Lung microvascular endothelial cell (primary cell): ENCODE data around the gene ATP8A2. TPM values are rescaled to one million over a fixed set of nuclear protein-coding genes. Genes with fewer than 3 reads are reported as not detected.
A peak's percentile ranks its signal among the peaks of the same experiment; 100 is the strongest.
"Not testable (repeated sequence)": the region's sequence is repeated elsewhere in the genome, so short reads cannot be mapped to it uniquely, and the experiment has no call there.

Experiments
- DNase-seq, 2 donors: peaks; one replicate each; pipeline versions ENCODE4 v3.0.0 to v3.0.0-alpha.2; 2010; ENCODE audit warnings: low read depth in 2 of 2
- total RNA-seq: library from RNA; depleted of rRNA; stranded (reverse); fragments of >200 nt; gene quantifications from 2 replicates; pipeline ENCODE4 v1.2.1, GENCODE V29; 2014

Gene ATP8A2
- total RNA-seq, 1 donor from 2014 or later: under 0.01 TPM

- not testable (repeated sequence) for DNase-seq
Measured at GRCh38 chr13:25954943-25955342, 583.2 kb downstream of the ATP8A2 start.

GRCh38 chr13:25958986-25959385 lies 587.2 kb downstream of the ATP8A2 start:
- DNase-seq: no peak

- DNase-seq: no peak
Measured at GRCh38 chr13:25961294-25961693, 589.5 kb downstream of the ATP8A2 start.

DNA sequence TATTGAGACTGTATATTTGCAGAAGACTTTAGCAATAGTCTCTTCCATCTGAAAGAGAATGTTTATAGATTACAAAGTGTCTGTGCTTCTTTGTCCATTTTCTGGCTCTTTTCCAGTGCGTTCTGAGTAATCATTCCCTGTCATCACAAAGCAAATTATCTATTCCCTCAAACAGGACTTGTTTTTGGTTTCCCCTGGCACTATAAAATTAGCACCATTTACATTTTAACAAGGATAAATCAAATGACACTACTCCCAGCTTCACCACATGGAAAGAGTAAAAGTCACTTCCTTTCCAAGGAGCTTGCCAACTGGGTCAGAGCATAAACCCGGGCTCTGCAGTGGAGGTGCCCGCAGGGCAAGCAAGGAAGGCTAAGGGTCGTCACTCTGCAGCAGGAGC lies 591.9 kb downstream of the ATP8A2 start:
- peak in 1 of 2 donors; percentile 67 for DNase-seq

DNA sequence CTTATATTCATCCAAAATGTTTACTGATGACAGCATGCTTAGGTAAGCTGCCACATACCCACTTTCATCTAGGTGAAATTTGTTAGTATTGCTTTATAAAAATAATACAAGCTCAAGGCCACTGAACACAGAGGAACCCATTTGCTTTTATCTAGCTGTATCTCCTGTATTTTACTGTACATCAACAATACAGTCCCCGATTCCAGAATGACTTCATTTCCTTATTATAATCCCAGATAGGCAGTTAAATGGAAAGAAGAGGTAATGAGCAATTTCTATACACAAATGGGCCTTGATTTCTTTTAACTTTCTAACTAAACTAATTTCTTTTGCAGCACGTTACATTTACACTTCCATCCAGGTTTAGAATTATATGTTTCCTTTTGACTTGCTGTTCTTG lies 593.8 kb downstream of the ATP8A2 start:
- peak in 1 of 2 donors; percentile 54 for DNase-seq

DNA sequence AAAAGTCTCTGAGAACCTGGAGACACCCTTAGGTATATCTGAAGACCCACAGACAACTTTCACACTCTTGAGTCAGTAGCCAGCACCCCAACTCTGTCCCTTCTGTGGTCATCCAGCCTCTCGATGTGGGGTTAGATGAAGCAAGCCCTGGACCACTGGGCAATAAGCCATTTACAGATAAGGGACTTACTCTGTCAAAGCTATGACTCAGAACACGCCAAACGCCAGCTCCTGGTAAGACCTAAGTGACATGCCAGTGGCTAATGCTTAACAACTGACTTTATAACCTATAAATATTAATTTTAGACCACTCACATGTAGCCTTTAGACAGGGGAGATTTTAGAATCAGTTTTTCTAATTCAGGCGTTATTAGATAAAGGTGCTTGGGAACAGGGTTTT lies 594.3 kb downstream of the ATP8A2 start:
- DNase-seq: peak in 1 of 2 donors; percentile 26

- DNase-seq: no peak
Measured at GRCh38 chr13:25967144-25967543, 595.4 kb downstream of the ATP8A2 start.

GRCh38 chr13:25971047-25971446 lies 599.3 kb downstream of the ATP8A2 start:
- no peak for DNase-seq

- no peak for DNase-seq
Measured at GRCh38 chr13:25971459-25972145, 599.8 kb downstream of the ATP8A2 start.

DNA sequence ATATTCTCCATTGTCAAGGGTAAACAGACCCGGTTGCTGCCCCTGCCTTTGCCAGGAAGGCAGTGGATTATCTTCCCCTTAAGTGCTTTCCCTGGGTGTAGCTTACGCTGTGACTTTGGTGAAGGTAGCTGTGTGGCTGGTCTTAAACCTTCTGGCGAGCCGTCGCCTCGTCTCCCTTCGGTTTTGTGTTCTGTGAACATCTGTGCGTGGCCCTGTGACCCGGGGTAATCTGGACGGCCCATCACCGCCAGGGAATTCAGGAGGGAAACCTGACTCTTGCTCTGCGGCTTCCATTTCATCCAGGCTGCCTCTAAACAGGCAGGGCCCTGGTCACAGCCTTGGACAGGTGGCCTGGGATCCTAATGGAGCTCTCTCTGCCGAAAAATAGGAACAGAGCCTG lies 601.3 kb downstream of the ATP8A2 start:
- DNase-seq: no peak

DNA sequence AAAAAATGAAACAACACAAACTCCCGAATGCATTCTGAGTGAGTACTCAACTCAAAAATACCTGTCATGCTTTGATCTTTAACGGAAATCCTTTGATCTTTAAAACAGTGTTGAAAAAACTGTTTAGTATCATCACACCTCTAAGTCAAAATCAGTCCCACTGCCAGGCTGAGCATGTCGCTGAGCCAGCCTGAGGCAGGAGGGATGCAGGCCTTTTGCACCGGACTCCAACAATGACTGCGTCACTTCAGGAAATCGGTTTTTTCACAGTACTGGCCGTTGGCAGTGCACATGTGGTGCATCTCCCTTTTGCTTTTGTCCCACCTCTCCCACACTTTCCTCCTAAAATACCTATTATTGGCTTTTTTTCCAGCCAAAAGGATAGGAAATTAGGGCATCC lies 601.8 kb downstream of the ATP8A2 start:
- peak in 1 of 2 donors; percentile 68 for DNase-seq

GRCh38 chr13:25977216-25977615 lies 605.4 kb downstream of the ATP8A2 start:
- peak; percentile 39 to 56 for DNase-seq

- DNase-seq: no peak
Measured at GRCh38 chr13:25977671-25978070, 605.9 kb downstream of the ATP8A2 start.

GRCh38 chr13:25978961-25979360 lies 607.2 kb downstream of the ATP8A2 start:
- DNase-seq: no peak

- no peak for DNase-seq
Measured at GRCh38 chr13:25979371-25979770, 607.6 kb downstream of the ATP8A2 start.

GRCh38 chr13:25980255-25980654 lies 608.5 kb downstream of the ATP8A2 start:
- DNase-seq: peak in 1 of 2 donors; percentile 56

GRCh38 chr13:25981060-25981459 lies 609.3 kb downstream of the ATP8A2 start:
- peak in 1 of 2 donors; percentile 33 for DNase-seq

- peak in 1 of 2 donors; percentile 15 for DNase-seq
Measured at GRCh38 chr13:25982907-25983306, 611.1 kb downstream of the ATP8A2 start.

- no peak for DNase-seq
Measured at GRCh38 chr13:25987987-25988386, 616.2 kb downstream of the ATP8A2 start.

- no peak for DNase-seq
Measured at GRCh38 chr13:25988661-25989060, 616.9 kb downstream of the ATP8A2 start.

GRCh38 chr13:25990801-25991200 lies 619.0 kb downstream of the ATP8A2 start:
- no peak for DNase-seq

- DNase-seq: no peak
Measured at GRCh38 chr13:25992076-25992475, 620.3 kb downstream of the ATP8A2 start.

GRCh38 chr13:26007261-26008125 lies 635.7 kb downstream of the ATP8A2 start:
- DNase-seq: peak in 1 of 2 donors; percentile 45
